HepG2 (cell line): Measurements from ENCODE around the gene CAMTA2. TPM values are rescaled to one million over a fixed set of nuclear protein-coding genes. Genes with fewer than 3 reads are reported as not detected.

Source experiments
- ATAD3A ChIP-seq: sonication (generic); formaldehyde crosslinking; IDR thresholded peaks from 2 replicates; pipeline ENCODE4 v1.4.0; 2020; ENCODE audit warnings: missing genetic modification reagents
- ATF7 ChIP-seq, 2 experiments: fragments of 450-650 bp in 1 of 2; sonication (generic) in 1 of 2; formaldehyde crosslinking in 1 of 2; IDR thresholded peaks; 2 replicates each; pipeline versions ENCODE4 v1.4.0 to v1.6.1; 2016 to 2020; ENCODE audit warnings: antibody characterized with exemption in 1 of 2, mild to moderate bottlenecking in 1 of 2, missing genetic modification reagents in 1 of 2
- DNMT1 ChIP-seq: sonication (generic); formaldehyde crosslinking; IDR thresholded peaks from 2 replicates; pipeline ENCODE4 v1.5.1; 2020; ENCODE audit warnings: mild to moderate bottlenecking, missing genetic modification reagents
- FOXP1 ChIP-seq, 2 experiments: fragments of 450-650 bp in 1 of 2; IDR thresholded peaks; 2 replicates each; pipeline ENCODE4 v1.6.1; 2017 to 2018; ENCODE audit warnings: antibody characterized with exemption in 1 of 2
- HNF1A ChIP-seq, 2 experiments: sonication (generic) in 1 of 2; formaldehyde crosslinking in 1 of 2; IDR thresholded peaks; 2 replicates each; pipeline versions ENCODE4 v1.4.0 to v1.6.1; 2016 to 2020; ENCODE audit warnings: borderline replicate concordance in 1 of 2, low read depth in 1 of 2, mild to moderate bottlenecking in 1 of 2, missing genetic modification reagents in 1 of 2
- MAFG ChIP-seq: sonication (generic); formaldehyde crosslinking; IDR thresholded peaks from 2 replicates; pipeline ENCODE4 v1.5.1; 2020; ENCODE audit warnings: mild to moderate bottlenecking, missing genetic modification reagents
- MIER2 ChIP-seq: IDR thresholded peaks from 2 replicates; pipeline ENCODE4 v1.6.1; 2016; ENCODE audit warnings: missing biosample characterization, missing genetic modification reagents
- MIER3 ChIP-seq: IDR thresholded peaks from 2 replicates; pipeline ENCODE4 v1.6.1; 2016; ENCODE audit warnings: missing compliant biosample characterization, borderline replicate concordance
- MXD4 ChIP-seq: IDR thresholded peaks from 2 replicates; pipeline ENCODE4 v1.6.1; 2016; ENCODE audit warnings: mild to moderate bottlenecking, missing biosample characterization, missing genetic modification reagents
- MXI1 ChIP-seq: IDR thresholded peaks from 3 replicates; pipeline ENCODE4 v1.6.1; 2012; ENCODE audit warnings: low read depth, low read length, inconsistent platforms, borderline replicate concordance
- NFRKB ChIP-seq: fragments of 450-650 bp; IDR thresholded peaks from 2 replicates; pipeline ENCODE4 v1.6.1; 2017
- PRPF4 ChIP-seq: fragments of 200-400 bp; formaldehyde crosslinking; IDR thresholded peaks from 2 replicates; pipeline ENCODE4 v1.6.1; 2016; ENCODE audit warnings: low read length, low read depth; ENCODE audit not compliant: poor library complexity, severe bottlenecking
- SATB2 ChIP-seq: sonication (generic); formaldehyde crosslinking; IDR thresholded peaks from 2 replicates; pipeline ENCODE4 v1.5.0; 2020; ENCODE audit warnings: missing genetic modification reagents
- SMC3 ChIP-seq: IDR thresholded peaks from 2 replicates; pipeline ENCODE4 v1.6.1; 2011; ENCODE audit warnings: low read length, improper control_type of control experiment
- SOX5 ChIP-seq: IDR thresholded peaks from 2 replicates; pipeline ENCODE4 v1.6.1; 2016; ENCODE audit warnings: borderline replicate concordance
- STAG1 ChIP-seq: sonication (generic); formaldehyde crosslinking; IDR thresholded peaks from 2 replicates; pipeline ENCODE4 v1.4.0; 2020; ENCODE audit warnings: missing genetic modification reagents
- WIZ ChIP-seq: sonication (generic); formaldehyde crosslinking; IDR thresholded peaks from 2 replicates; pipeline ENCODE4 v1.5.1; 2020; ENCODE audit warnings: mild to moderate bottlenecking, missing genetic modification reagents
- ZBTB38 ChIP-seq: sonication (generic); formaldehyde crosslinking; IDR thresholded peaks from 2 replicates; pipeline ENCODE4 v1.5.1; 2020; ENCODE audit warnings: mild to moderate bottlenecking, missing genetic modification reagents
- ZC3H4 ChIP-seq: sonication (generic); formaldehyde crosslinking; IDR thresholded peaks from 2 replicates; pipeline ENCODE4 v1.4.0; 2020; ENCODE audit warnings: missing genetic modification reagents, borderline replicate concordance
- ZFP41 ChIP-seq: sonication (generic); formaldehyde crosslinking; IDR thresholded peaks from 2 replicates; pipeline ENCODE4 v1.4.0; 2020; ENCODE audit warnings: mild to moderate bottlenecking, missing genetic modification reagents, borderline replicate concordance
- ZGPAT ChIP-seq: IDR thresholded peaks from 2 replicates; pipeline ENCODE4 v1.6.1; 2016; ENCODE audit warnings: mild to moderate bottlenecking
- ZMAT5 ChIP-seq: sonication (generic); formaldehyde crosslinking; IDR thresholded peaks from 2 replicates; pipeline ENCODE4 v1.5.0; 2020; ENCODE audit warnings: mild to moderate bottlenecking, low read depth, missing genetic modification reagents, borderline replicate concordance
- polyA plus RNA-seq, 8 experiments: library from polyadenylated mRNA; depleted of rRNA in 3 of 8; stranded (reverse) in 7 of 8; unstranded in 1 of 8; fragments of >200 nt; fragmentation: Illumina TruSeq in 4 of 8; extraction: Trizol in 4 of 8; gene quantifications; 2 replicates each; pipeline versions ENCODE4 v1.2.1 to v1.2.3, GENCODE V29; 2011 to 2016; ENCODE audit warnings: low read depth in 4 of 8, missing spikeins in 1 of 8, mixed read lengths in 1 of 8; ENCODE audit not compliant: insufficient read depth in 1 of 8
- total RNA-seq, 5 experiments: library from RNA; depleted of rRNA; stranded (reverse); fragments of >200 nt; fragmentation: Illumina TruSeq; extraction: Trizol; gene quantifications; 2 replicates each; pipeline ENCODE4 v1.2.3, GENCODE V29; 2016; ENCODE audit warnings: low read depth in 1 of 5

CAMTA2 gene
- total and polyA plus RNA-seq, 2 of the 13 experiments (the other 11 are each of a cell fraction or from before 2014, with no cell fraction given): 4.1 to 7.1 TPM

- TF ChIP-seq ZMAT5 (CRISPR knock-in tag) (no peak), ZGPAT (CRISPR knock-in tag) (peak; percentile 84), ZFP41 (CRISPR knock-in tag) (no peak), FOXP1 (IDR thresholded peaks at IDR 0.05) (no peak), FOXP1 (CRISPR knock-in tag; IDR thresholded peaks at IDR 0.05) (no peak), ATF7 (IDR thresholded peaks at IDR 0.05) (no peak), ATF7 (CRISPR knock-in tag; IDR thresholded peaks at IDR 0.05) (no peak), ATAD3A (CRISPR knock-in tag) (no peak), MXD4 (peak; percentile 26; the same call in 1 of the 2 replicates), HNF1A (IDR thresholded peaks at IDR 0.05; ENCODE audit: low read depth) (no peak), HNF1A (CRISPR knock-in tag; IDR thresholded peaks at IDR 0.05; ENCODE audit: borderline replicate concordance) (peak; percentile 37; the same call in 1 of the 2 replicates), STAG1 (CRISPR knock-in tag) (no peak), MIER3 (CRISPR knock-in tag) (no peak), SATB2 (0 out of 2 replicates have a peak, but pooled peaks have one; percentile 37), ZBTB38 (CRISPR knock-in tag) (peak; percentile 56), MIER2 (CRISPR knock-in tag) (no peak), SOX5 (CRISPR knock-in tag) (peak; percentile 22; the same call in 1 of the 2 replicates), MAFG (CRISPR knock-in tag) (no peak), WIZ (CRISPR knock-in tag) (no peak), MXI1 (peak; percentile 67; the same call in 1 of the 3 replicates), NFRKB (no peak), SMC3 (no peak), PRPF4 (no peak), ZC3H4 (CRISPR knock-in tag) (peak; percentile 72; the same call in 1 of the 2 replicates), DNMT1 (CRISPR knock-in tag) (peak; percentile 55; the same call in 1 of the 2 replicates)
Measured at GRCh38 chr17:4949321-4950074, 38.0 kb downstream of the CAMTA2 start (continued).
